ENCODE results near the gene SLCO4C1. TPM values are rescaled to one million over a fixed set of nuclear protein-coding genes. Genes with fewer than 3 reads are reported as not detected.

The SLCO4C1 gene
- total RNA-seq, 2 experiments from 2014 or later = 0.28 to 0.37 TPM

DNA sequence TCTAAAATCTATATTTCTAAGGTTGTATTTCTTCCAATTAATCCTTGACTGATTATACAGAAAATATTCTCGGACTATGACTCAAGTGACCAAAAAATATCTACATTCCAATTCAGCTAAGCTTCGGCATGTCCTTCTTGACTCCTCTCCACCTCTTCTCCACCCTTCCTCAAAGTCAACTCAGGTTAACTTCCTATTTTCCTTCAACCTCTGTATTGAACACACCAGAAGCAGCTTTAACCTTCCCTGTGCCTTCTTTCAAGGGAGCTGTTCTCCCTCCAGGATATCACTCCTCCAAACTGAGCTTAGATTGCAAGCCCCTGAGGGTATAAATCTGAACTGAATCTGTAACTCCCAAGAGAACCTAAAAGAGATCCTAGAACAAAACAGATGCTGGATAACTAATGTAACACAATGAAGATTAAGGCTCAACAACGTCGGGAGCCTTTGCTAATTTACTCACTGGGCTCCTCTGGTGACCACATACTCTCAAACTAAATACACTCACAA is 1.1 kb downstream of the SLCO4C1 start:
- Mint-ChIP-seq H3K27me3 (peaks cover 10% of the 10 kb centered on the region), H3K36me3 (ENCODE audit: low read depth) (no peaks in the 10 kb centered on the region), H3K9me3 (ENCODE audit: low read depth) (no peaks in the 10 kb centered on the region), H3K4me1 (peaks cover 16% of the 10 kb centered on the region), H3K27ac (no peak overlapping the region), H3K4me3 (peak overlapping the region; percentile 76)
- no peak for DNase-seq
- no peak for ATAC-seq
- ChIA-PET POLR2A (no interaction called here), CTCF (interaction anchor here (1.5 kb wide), 1 partner anchor 11 kb away, joined by 5 read pairs; no protein-coding TSS in a partner anchor)
- intact Hi-C loops (cut with DNase I, micrococcal nuclease) = no loop called here

DNA sequence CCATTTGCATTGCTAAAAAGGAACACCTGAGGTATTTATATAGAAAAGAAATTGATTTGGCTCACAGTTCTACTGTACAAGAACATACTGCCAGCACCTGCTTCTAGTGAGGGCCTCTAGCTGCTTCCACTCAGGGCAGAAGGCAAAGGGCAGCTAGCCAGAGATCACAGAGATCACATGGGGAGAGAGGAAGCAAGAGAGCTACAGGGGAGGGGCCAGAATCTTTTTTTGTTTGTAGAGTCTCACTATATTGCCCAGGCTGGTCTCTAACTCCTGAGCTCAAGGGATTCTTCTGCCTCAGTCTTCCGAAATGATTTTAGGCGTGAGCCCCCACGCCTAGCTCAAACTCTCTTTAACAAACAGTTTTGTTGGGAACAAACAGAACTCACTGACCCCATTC is 6.1 kb downstream of the SLCO4C1 start:
- Mint-ChIP-seq H3K4me3 (no peak overlapping the region), H3K9me3 (ENCODE audit: low read depth) (no peaks in the 10 kb centered on the region), H3K36me3 (ENCODE audit: low read depth) (no peaks in the 10 kb centered on the region), H3K27ac (no peak overlapping the region), H3K4me1 (peaks cover 2% of the 10 kb centered on the region), H3K27me3 (peaks cover 4% of the 10 kb centered on the region)
- ATAC-seq (no peak), DNase-seq (no peak)
- intact Hi-C loops (cut with DNase I, micrococcal nuclease) = no loop called here
- ChIA-PET CTCF (interaction anchor here (0.8 kb wide), 2 partner anchors 19 to 37 kb away, joined by 3 read pairs; no protein-coding TSS in a partner anchor), POLR2A (no interaction called here)

DNA sequence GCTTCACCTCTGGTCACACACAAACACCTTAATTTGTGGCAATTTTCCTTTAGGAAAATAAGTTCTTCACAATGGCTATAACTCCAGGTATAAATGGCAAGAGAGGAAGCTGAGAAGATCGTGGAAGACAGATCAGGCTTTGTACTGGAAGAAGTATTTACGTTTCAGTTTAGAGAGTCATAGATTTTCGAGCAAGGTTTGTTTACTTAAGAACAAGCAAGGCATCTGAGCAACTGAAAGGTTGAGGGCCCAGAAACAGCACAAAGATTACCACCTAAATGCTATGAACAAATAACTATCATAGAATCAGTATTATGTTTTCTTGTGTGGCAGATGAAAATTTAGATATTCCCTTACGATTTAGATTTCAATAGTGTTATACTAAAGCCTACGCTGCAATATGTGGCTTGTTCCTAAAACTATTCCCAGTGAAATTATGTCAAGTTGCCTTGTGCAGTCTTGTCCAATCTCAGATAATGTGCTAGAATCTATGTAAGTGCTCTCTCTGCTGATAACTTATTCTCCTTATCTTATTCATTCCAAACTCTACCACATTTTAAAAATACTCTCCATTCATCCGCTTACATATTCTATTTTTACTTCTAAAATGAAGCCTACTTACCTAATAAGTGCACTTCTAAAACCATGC is 6.7 kb downstream of the SLCO4C1 start:
- intact Hi-C loops (cut with DNase I, micrococcal nuclease) = no loop called here
- no peak overlapping the region for H3K4me3 Mint-ChIP-seq
- H3K4me1 Mint-ChIP-seq = no peaks in the 10 kb centered on the region
- H3K36me3 Mint-ChIP-seq (ENCODE audit: low read depth) = no peaks in the 10 kb centered on the region
- H3K27ac Mint-ChIP-seq = no peak overlapping the region
- peaks cover under 1% of the 10 kb centered on the region for H3K27me3 Mint-ChIP-seq
- no peak for DNase-seq
- no peaks in the 10 kb centered on the region for H3K9me3 Mint-ChIP-seq (ENCODE audit: low read depth)
- ChIA-PET POLR2A (no interaction called here), CTCF (interaction anchor here (0.8 kb wide), 2 partner anchors 20 to 36 kb away, joined by 3 read pairs; no protein-coding TSS in a partner anchor)
- no peak for ATAC-seq

DNA sequence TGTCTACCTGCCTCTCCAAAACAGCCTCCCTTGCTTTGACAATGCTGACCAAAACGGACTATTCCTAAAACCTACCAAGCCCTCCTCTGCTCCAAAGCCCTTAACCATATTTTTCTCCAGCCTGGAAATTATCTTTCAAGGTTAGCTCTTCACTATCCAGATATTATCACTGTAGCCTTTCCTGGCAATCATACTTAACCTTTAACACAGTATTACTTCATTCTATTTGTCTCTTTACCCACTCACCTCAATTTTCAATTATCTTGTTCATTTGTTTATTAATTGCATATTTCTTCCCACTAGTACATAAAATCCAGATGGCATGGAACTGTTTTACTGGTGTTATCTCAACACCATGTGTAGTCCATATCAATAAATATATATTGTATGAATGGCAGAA is 7.5 kb downstream of the SLCO4C1 start:
- CTCF ChIA-PET = no interaction called here
- intact Hi-C loops (cut with DNase I, micrococcal nuclease) = no loop called here
- no peaks in the 10 kb centered on the region for H3K9me3 Mint-ChIP-seq (ENCODE audit: low read depth)

DNA sequence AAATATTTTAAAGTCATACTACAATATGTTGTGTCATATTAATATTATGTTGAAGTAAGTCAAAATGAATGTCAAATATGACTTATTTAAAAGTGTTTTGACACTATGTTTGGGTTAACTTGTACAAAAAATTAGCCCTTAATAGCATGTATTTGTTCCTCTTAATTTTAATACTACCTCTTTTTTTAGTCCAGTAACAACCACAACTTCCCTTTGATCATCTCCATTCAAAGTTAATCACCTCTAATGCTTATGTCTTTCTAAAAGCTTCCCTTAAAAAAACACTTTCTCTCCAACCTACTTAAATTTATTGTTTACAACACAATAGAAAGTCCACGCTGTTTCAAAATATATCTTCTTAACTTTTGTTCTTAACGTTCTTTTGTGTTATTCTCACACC is 9.6 kb downstream of the SLCO4C1 start:
- H3K4me3 Mint-ChIP-seq = no peak overlapping the region
- CTCF ChIA-PET = no interaction called here
- POLR2A ChIA-PET = no interaction called here

More for the DNA sequence above, 7.5 kb downstream of the SLCO4C1 start:
- Mint-ChIP-seq H3K27me3 (no peaks in the 10 kb centered on the region), H3K36me3 (ENCODE audit: low read depth) (no peaks in the 10 kb centered on the region), H3K4me1 (no peaks in the 10 kb centered on the region), H3K27ac (no peak overlapping the region), H3K4me3 (no peak overlapping the region)
- ATAC-seq = no peak
- POLR2A ChIA-PET = no interaction called here
- no peak for DNase-seq

DNA sequence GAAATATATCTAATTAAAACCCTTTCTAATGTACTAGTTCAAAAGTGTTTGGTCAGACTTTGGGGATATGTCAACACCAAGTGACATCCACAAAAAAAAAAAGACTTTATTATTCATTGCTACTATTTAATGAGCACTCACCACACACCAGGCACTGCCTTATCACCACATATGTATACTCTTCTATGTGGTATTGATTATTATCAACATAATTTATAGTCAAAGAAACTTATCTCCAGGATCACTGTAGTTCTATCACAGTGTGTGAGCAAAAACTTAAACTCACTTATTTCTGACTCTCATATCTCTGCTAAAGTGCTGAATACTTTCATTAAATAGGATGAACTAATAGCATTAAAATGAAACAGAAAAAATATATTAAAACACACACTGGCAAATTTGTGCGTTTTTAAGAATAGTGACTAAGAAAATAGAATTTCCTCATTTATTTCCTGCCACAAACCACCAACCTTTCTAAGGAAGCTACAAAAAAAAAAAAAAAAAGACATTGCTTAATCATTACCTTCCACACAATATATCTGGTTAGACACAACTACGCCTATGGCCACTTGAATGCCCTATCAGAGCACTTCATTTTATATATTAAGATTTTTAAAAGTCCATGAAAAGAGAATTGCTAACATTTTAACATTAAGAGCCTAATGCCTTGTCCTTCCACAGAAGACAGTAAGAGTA is 12.8 kb downstream of the SLCO4C1 start:
- intact Hi-C loops (cut with DNase I, micrococcal nuclease) = no loop called here
- no peak for ATAC-seq
- H3K27me3 Mint-ChIP-seq = no peaks in the 10 kb centered on the region
- ChIA-PET CTCF (interaction anchor here (0.8 kb wide), 1 partner anchor 12 kb away, joined by 5 read pairs; the partner anchor contains the start of gene SLCO4C1), POLR2A (no interaction called here)
- DNase-seq = no peak
- no peak overlapping the region for H3K4me3 Mint-ChIP-seq
- H3K27ac Mint-ChIP-seq = no peak overlapping the region
- no peaks in the 10 kb centered on the region for H3K4me1 Mint-ChIP-seq
- no peaks in the 10 kb centered on the region for H3K36me3 Mint-ChIP-seq (ENCODE audit: low read depth)
- no peaks in the 10 kb centered on the region for H3K9me3 Mint-ChIP-seq (ENCODE audit: low read depth)

More for the DNA sequence above, 9.6 kb downstream of the SLCO4C1 start:
- Mint-ChIP-seq H3K27ac (no peak overlapping the region), H3K27me3 (no peaks in the 10 kb centered on the region), H3K9me3 (ENCODE audit: low read depth) (no peaks in the 10 kb centered on the region), H3K36me3 (ENCODE audit: low read depth) (no peaks in the 10 kb centered on the region), H3K4me1 (no peaks in the 10 kb centered on the region)
- ATAC-seq (no peak), DNase-seq (no peak)
- intact Hi-C loops (cut with DNase I, micrococcal nuclease) = no loop called here

DNA sequence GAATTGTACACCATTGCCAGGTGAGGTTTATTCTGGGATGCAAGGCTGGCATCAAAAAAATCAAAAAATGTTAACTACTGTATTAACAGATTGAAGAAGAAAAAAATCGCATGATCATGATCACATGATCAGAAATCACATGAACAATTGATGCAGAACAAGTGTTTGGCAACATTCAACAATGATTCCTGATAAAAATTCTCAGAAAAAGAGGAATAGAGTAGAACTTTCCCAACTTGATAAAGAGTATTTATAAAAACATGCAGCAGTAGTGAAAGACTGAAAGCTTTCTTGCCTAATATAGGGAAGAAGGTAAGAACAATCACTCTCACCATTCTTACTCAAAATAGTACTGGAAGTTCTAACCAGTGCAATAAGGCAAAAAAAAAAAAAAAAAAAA is 16.4 kb downstream of the SLCO4C1 start:
- Mint-ChIP-seq H3K9me3 (ENCODE audit: low read depth) (no peaks in the 10 kb centered on the region), H3K4me3 (no peak overlapping the region), H3K4me1 (no peaks in the 10 kb centered on the region), H3K27me3 (no peaks in the 10 kb centered on the region), H3K36me3 (ENCODE audit: low read depth) (no peaks in the 10 kb centered on the region), H3K27ac (no peak overlapping the region)
- DNase-seq (no peak), ATAC-seq (no peak)
- ChIA-PET POLR2A (no interaction called here), CTCF (no interaction called here)
- intact Hi-C loops (cut with DNase I, micrococcal nuclease) = no loop called here

DNA sequence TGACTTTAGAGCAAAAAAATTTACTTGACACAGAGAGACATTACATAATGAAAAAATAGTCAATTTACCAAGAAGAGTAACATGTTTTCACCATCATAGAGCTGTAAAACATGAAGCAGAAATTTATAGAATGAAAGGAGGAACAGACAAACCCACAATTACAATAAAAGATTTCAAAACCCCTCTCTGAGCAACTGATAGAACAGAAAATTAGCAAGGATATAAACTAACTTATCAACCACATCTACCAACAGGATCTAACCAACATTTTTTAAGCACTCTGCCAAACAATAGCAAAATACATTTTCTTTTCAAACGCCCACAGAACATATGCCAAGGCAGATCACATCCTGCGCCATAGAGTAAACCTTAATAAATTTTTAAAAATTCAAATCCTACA is 17.9 kb downstream of the SLCO4C1 start:
- Mint-ChIP-seq H3K4me1 (no peaks in the 10 kb centered on the region), H3K27me3 (no peaks in the 10 kb centered on the region), H3K27ac (no peak overlapping the region), H3K36me3 (ENCODE audit: low read depth) (no peaks in the 10 kb centered on the region), H3K4me3 (no peak overlapping the region), H3K9me3 (ENCODE audit: low read depth) (no peaks in the 10 kb centered on the region)
- intact Hi-C loops (cut with DNase I, micrococcal nuclease) = no loop called here
- DNase-seq = no peak
- ChIA-PET POLR2A (no interaction called here), CTCF (no interaction called here)
- ATAC-seq = no peak

DNA sequence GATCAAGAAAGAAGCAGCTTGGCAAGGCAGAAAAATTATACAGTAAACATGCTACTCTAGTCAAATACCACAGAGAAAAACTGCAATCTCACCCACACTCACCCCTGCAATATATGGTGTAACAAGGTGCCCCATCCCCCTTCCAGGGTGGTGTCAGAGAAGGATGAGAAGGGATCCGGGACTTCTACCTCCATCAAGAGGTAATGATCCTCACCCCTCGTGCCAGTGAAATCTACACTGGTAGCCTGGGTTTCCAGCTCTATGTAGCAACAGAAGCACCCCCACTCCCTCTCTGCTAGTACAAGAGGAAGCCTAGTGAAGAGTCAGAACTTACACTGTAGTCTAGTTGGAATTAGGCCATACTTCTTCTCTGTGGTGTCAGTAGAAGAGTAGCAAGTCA is 18.9 kb downstream of the SLCO4C1 start:
- ChIA-PET CTCF (interaction anchor here (1.6 kb wide), 1 partner anchor 9 kb away, joined by 4 read pairs; no protein-coding TSS in a partner anchor), POLR2A (no interaction called here)
- no peaks in the 10 kb centered on the region for H3K36me3 Mint-ChIP-seq (ENCODE audit: low read depth)
- ATAC-seq (no peak), DNase-seq (no peak)
- no peak overlapping the region for H3K27ac Mint-ChIP-seq
- H3K4me3 Mint-ChIP-seq = no peak overlapping the region
- H3K9me3 Mint-ChIP-seq (ENCODE audit: low read depth) = no peaks in the 10 kb centered on the region
- H3K4me1 Mint-ChIP-seq = no peaks in the 10 kb centered on the region
- peaks cover 3% of the 10 kb centered on the region for H3K27me3 Mint-ChIP-seq
- intact Hi-C loops (cut with DNase I, micrococcal nuclease) = no loop called here

DNA sequence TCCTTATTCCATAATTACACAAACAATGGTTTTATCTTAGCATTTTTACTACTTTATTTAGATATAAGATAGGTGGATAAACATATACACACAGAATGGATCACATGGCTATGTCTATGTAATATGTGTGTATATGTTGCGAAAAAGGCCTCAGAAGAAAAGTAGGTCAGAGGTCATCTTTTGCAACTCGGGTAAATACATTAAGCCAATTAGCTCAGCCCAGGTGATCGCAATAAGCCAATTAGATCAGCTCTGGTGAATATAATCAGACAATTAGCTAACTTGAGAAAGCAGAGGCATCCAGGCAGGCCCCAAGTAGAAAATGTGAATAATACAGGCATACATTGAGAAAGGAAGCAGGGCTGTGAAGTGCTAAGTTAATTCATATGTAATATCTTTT is 24.3 kb downstream of the SLCO4C1 start:
- ATAC-seq (no peak), DNase-seq (no peak)
- ChIA-PET POLR2A (no interaction called here), CTCF (interaction anchor here (0.6 kb wide), 1 partner anchor 596 kb away, joined by 3 read pairs; no protein-coding TSS in a partner anchor)
- no peak overlapping the region for H3K4me3 Mint-ChIP-seq
- no peaks in the 10 kb centered on the region for H3K4me1 Mint-ChIP-seq
- intact Hi-C loops (cut with DNase I, micrococcal nuclease) = no loop called here
- peaks cover 15% of the 10 kb centered on the region for H3K9me3 Mint-ChIP-seq (ENCODE audit: low read depth)
- H3K36me3 Mint-ChIP-seq (ENCODE audit: low read depth) = no peaks in the 10 kb centered on the region
- H3K27ac Mint-ChIP-seq = no peak overlapping the region
- H3K27me3 Mint-ChIP-seq = peaks cover 3% of the 10 kb centered on the region

DNA sequence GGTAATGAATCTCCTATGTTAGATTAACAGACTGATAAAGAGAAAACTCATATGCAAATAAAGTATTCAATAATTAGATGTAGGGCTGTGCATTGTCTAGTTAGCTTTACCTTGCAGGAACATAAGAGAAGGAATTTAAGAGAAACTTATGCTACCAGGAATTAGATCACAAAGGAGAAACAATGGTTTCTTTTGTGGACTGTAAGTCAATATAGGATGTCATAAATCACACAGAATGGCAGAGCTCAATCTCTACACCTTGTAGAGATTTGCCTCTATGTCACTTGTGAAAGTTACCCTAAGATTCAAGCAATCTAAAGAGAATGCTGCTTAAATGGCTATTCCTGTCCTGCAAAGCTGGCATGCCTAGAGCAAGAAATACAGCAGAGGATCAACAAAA is 26.0 kb downstream of the SLCO4C1 start:
- no peaks in the 10 kb centered on the region for H3K36me3 Mint-ChIP-seq (ENCODE audit: low read depth)
- H3K4me3 Mint-ChIP-seq = no peak overlapping the region
- no peak overlapping the region for H3K27ac Mint-ChIP-seq
- no peak for DNase-seq
- H3K27me3 Mint-ChIP-seq = peaks cover 3% of the 10 kb centered on the region
- no peaks in the 10 kb centered on the region for H3K4me1 Mint-ChIP-seq
- CTCF ChIA-PET = no interaction called here
- intact Hi-C loops (cut with DNase I, micrococcal nuclease) = no loop called here
- no peak for ATAC-seq
- peaks cover 15% of the 10 kb centered on the region for H3K9me3 Mint-ChIP-seq (ENCODE audit: low read depth)
- POLR2A ChIA-PET = no interaction called here

DNA sequence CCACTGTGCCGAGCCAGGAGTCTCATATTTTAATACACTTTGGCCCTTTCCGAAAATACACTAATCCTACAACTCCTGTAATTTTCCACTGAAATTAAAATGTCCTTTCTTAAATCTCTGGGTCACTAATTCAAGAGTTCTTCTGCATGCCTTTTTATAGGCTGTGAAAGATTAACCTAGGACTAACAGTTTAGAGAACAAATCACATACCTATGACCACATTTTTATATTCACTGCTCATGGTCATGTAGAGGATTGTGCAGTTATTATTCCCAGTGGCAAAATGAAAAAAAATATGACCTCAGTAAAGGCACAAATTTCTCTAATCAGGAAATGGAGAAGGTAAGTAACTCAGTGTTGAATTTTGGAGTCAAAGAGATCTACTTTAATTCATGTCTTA is 33.4 kb downstream of the SLCO4C1 start:
- no peaks in the 10 kb centered on the region for H3K9me3 Mint-ChIP-seq (ENCODE audit: low read depth)
- CTCF ChIA-PET = no interaction called here
- DNase-seq (no peak), ATAC-seq (no peak)
- H3K4me1 Mint-ChIP-seq = no peaks in the 10 kb centered on the region
- no peaks in the 10 kb centered on the region for H3K27me3 Mint-ChIP-seq
- no peak overlapping the region for H3K4me3 Mint-ChIP-seq
- intact Hi-C loops (cut with DNase I, micrococcal nuclease) = no loop called here
- no peaks in the 10 kb centered on the region for H3K36me3 Mint-ChIP-seq (ENCODE audit: low read depth)
- no peak overlapping the region for H3K27ac Mint-ChIP-seq
- POLR2A ChIA-PET = no interaction called here

Measured in activated CD4-positive, alpha-beta T cell treated with anti-CD3 and anti-CD28 coated beads for 36 hours (primary cell).